ENCODE measurements around the gene GP9. TPM values are rescaled to one million over a fixed set of nuclear protein-coding genes. Genes with fewer than 3 reads are reported as not detected.

The GP9 gene
- total RNA-seq, 1 donor from 2014 or later, result 1.5 TPM

DNA sequence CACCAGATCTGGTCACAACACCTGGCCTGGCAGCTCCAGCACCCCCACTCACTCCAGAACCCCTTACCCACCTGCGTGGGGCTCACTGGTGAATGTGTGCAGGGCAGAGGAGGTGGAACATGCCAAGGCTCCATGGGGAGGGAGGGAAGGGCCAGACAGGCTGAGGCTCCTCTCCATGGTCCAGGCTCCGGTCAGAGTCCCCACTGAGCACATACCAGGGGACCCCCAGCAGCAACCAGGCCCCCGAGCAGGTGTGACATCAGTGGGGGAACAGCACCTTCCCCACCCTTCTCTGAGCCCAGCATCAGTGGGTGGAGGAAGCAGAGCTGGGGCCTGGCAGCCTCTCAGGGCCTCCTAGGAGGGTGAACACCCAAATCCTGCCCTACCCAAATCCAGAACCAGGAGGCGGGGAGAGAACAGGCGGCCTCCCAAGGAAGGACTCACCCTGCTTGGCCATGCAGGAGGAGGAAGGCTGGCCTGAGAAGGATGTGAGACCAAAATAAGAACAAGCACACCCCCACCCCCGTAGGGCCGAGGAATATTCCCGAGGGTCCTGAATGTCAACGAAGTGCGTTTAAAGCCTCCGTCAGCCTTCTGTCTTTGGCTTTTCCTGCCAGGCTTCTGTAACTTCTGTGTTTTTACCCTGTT is 1.1 kb upstream of the GP9 start:
- Mint-ChIP-seq H3K27me3 (ENCODE audit: unreplicated experiment) (peaks cover 6% of the 10 kb centered on the region), H3K36me3 (ENCODE audit: low read depth, unreplicated experiment) (peaks cover 5% of the 10 kb centered on the region), H3K4me1 (ENCODE audit: unreplicated experiment) (peaks cover 34% of the 10 kb centered on the region), H3K4me3 (ENCODE audit: unreplicated experiment) (no peak overlapping the region), H3K27ac (ENCODE audit: unreplicated experiment) (peak overlapping the region; percentile 30), H3K9me3 (ENCODE audit: unreplicated experiment) (no peaks in the 10 kb centered on the region)
- TF ChIP-seq, protein P1, sequence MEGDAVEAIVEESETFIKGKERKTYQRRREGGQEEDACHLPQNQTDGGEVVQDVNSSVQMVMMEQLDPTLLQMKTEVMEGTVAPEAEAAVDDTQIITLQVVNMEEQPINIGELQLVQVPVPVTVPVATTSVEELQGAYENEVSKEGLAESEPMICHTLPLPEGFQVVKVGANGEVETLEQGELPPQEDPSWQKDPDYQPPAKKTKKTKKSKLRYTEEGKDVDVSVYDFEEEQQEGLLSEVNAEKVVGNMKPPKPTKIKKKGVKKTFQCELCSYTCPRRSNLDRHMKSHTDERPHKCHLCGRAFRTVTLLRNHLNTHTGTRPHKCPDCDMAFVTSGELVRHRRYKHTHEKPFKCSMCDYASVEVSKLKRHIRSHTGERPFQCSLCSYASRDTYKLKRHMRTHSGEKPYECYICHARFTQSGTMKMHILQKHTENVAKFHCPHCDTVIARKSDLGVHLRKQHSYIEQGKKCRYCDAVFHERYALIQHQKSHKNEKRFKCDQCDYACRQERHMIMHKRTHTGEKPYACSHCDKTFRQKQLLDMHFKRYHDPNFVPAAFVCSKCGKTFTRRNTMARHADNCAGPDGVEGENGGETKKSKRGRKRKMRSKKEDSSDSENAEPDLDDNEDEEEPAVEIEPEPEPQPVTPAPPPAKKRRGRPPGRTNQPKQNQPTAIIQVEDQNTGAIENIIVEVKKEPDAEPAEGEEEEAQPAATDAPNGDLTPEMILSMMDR (IDR thresholded peaks at IDR 0.05; ENCODE audit: unreplicated experiment), result no peak
- DNase-seq (ENCODE audit: low spot score), result no peak

DNA sequence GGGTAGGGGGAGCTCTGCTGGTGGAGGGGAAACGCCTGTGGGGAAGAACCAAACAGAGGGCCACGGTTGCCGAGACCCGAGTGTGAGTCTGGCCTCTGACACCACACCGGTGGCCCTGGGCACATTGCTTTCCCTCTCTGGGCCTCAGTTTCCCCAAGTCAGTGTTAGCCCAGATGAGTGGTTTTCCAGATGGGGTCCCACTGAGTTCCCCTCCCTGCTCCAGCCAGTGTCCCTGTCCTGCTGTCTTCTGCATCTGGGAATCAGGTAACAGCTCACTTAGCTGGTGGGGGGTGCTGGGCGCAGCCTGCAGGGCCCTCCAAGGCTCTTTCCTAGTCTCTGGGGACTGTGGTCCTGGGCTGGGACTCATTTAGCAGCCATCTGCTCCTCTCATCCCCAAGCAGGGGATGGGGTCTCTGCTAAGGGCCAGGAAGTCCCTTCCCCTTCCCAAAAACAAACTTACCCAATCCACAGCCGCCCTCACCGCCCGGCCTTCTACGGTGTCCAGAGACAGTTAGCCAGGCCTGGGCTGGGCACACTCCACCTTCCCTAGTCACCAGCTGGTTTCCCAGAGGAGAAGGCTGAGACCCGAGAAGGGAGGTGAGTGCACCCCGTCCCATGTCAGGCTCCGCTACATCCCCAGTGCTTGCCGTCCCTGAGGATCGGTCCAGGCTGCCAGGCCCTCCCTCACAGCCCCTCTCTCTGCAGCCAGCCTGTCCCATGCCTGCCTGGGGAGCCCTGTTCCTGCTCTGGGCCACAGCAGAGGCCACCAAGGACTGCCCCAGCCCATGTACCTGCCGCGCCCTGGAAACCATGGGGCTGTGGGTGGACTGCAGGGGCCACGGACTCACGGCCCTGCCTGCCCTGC is 676 bp downstream of the GP9 start:
- H3K27ac Mint-ChIP-seq (ENCODE audit: unreplicated experiment), result no peak overlapping the region
- DNase-seq (ENCODE audit: low spot score), result no peak
- peaks cover 9% of the 10 kb centered on the region for H3K36me3 Mint-ChIP-seq (ENCODE audit: low read depth, unreplicated experiment)
- H3K4me1 Mint-ChIP-seq (ENCODE audit: unreplicated experiment), result peaks cover 27% of the 10 kb centered on the region
- H3K27me3 Mint-ChIP-seq (ENCODE audit: unreplicated experiment), result peaks cover 3% of the 10 kb centered on the region
- TF ChIP-seq, protein P1 (IDR thresholded peaks at IDR 0.05; ENCODE audit: unreplicated experiment), result no peak
- H3K4me3 Mint-ChIP-seq (ENCODE audit: unreplicated experiment), result no peak overlapping the region
- H3K9me3 Mint-ChIP-seq (ENCODE audit: unreplicated experiment), result no peaks in the 10 kb centered on the region

DNA sequence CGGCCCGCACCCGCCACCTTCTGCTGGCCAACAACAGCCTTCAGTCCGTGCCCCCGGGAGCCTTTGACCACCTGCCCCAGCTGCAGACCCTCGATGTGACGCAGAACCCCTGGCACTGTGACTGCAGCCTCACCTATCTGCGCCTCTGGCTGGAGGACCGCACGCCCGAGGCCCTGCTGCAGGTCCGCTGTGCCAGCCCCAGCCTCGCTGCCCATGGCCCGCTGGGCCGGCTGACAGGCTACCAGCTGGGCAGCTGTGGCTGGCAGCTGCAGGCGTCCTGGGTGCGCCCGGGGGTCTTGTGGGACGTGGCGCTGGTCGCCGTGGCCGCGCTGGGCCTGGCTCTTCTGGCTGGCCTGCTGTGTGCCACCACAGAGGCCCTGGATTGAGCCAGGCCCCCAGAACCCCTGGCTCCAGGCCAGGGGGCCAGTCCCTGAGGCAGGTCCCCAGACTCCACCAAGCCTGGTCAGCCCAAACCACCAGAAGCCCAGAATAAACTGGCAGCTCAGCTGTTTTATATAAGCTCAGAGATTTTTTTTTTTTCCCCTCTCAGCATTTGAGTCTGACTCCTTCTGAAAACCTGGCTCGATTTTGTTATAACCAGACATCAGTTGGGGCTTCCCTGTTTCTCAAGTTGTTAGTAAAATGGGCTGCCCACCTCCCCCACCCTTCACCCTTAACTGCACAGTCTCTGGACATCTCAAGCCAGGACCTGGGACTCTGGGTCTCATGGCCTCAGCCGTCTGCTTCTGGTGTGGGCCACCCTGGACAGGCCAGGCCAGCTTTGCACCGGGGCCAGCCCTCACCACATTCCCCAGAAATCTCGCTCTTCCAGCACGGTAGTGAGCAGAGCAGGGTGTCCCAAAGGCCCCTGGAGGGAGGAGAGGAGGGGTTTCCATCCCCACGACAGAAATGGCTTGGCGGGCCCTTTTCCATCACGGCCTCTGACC is 1.6 kb downstream of the GP9 start:
- TF ChIP-seq, protein P1 (IDR thresholded peaks at IDR 0.05; ENCODE audit: unreplicated experiment), result no peak
- DNase-seq (ENCODE audit: low spot score), result no peak
- Mint-ChIP-seq H3K9me3 (ENCODE audit: unreplicated experiment) (no peaks in the 10 kb centered on the region), H3K4me1 (ENCODE audit: unreplicated experiment) (peaks cover 18% of the 10 kb centered on the region), H3K27ac (ENCODE audit: unreplicated experiment) (no peak overlapping the region), H3K27me3 (ENCODE audit: unreplicated experiment) (peaks cover 3% of the 10 kb centered on the region), H3K4me3 (ENCODE audit: unreplicated experiment) (no peak overlapping the region), H3K36me3 (ENCODE audit: low read depth, unreplicated experiment) (peaks cover 9% of the 10 kb centered on the region)

DNA sequence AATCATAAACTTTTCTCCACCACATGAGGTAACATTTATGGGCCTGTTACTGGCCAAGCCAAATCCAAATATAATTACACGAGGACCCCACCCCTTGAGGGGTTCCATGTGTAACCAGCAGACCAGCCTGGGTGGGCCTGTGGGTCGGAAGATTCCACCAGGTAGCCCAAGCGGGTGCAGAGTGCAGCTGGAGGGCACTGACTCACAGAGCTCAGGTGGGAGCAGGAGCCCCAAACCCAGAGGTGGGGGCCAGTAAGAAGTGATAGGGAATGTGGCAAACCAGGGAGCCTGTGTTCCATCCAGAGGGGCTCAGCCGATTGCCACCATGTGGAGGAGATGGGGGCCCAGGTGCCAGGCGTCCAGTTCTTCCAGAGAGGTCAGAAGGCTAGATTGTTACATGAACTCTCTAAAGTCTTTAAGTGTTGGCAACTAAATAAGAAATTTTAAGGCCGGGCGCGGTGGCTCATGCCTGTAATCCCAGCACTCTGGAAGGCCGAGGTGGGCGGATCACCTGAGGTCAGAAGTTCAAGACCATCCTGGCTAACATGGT is 2.6 kb downstream of the GP9 start:
- Mint-ChIP-seq H3K36me3 (ENCODE audit: low read depth, unreplicated experiment) (peaks cover 4% of the 10 kb centered on the region), H3K27me3 (ENCODE audit: unreplicated experiment) (peaks cover 3% of the 10 kb centered on the region), H3K4me3 (ENCODE audit: unreplicated experiment) (no peak overlapping the region), H3K27ac (ENCODE audit: unreplicated experiment) (no peak overlapping the region), H3K4me1 (ENCODE audit: unreplicated experiment) (peaks cover 15% of the 10 kb centered on the region), H3K9me3 (ENCODE audit: unreplicated experiment) (no peaks in the 10 kb centered on the region)
- no peak for DNase-seq (ENCODE audit: low spot score)
- TF ChIP-seq, protein P1 (IDR thresholded peaks at IDR 0.05; ENCODE audit: unreplicated experiment), result no peak
